ENCODE measurements around the gene DAPK1. TPM values are rescaled to one million over a fixed set of nuclear protein-coding genes. Genes with fewer than 3 reads are reported as not detected.
"Not testable (repeated sequence)": the region's sequence is repeated elsewhere in the genome, so short reads cannot be mapped to it uniquely, and the experiment has no call there.

DAPK1 gene
- total RNA-seq, 1 donor from 2014 or later: 10.2 TPM

DNA sequence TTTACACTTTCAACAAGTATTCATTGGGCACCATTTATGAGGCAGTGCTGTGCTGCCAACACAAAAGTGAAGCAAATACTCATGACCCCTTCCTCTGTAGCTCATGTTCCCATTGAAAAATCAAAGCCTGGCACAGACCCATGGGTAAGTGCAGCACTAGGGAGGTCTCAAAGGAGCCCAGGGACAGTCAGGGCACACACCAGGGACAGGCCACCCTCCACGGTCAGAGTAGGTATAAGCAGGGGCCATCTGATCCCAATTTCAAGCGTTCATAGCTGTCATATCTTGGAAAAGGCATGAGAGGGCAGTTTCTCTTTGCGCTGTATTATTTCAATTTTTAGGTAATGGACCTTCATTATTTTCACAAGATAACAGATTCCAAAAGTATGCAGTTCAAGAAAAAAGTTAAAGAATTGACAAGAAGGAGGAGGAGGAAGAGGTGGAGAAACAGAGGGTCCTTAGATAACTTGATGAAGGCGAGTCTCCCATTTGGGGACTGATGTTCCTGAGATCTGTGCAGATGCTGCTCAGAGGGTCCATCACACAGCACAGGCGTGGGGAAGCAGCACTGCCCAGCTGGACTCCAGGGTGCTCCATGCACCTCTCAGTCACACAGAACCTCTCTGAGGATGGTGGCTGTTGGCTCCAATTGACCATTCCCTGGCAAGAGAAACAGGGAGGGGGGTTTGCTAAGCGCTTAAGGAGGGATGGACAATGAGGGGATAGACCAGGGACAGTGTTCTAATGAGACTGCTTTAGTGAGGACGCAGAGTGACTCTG, 235.8 kb downstream of the DAPK1 start:
- DNase-seq (no peak), ATAC-seq (no peak)
- intact Hi-C loops (cut with micrococcal nuclease): no loop called here

DNA sequence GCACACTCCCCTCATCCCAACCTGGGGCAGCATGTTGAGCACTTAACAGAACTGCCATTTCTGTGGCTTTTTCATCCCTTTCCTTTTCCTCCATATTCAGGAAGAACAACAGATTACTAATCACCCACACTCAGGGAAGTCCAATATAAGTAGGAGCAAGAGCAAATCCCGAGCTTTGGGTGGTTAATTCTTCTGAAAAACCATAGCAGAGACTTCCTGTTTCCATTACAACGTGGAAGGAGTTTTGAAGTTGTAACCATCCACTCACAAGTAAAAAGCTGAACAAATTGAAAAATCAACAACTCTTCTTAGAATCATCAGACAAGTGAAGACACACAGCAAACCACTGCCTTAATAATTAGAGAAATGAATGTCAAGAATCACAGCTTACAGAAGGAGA, 236.4 kb downstream of the DAPK1 start:
- intact Hi-C loops (cut with micrococcal nuclease): no loop called here
- ATAC-seq: no peak
- DNase-seq: no peak

DNA sequence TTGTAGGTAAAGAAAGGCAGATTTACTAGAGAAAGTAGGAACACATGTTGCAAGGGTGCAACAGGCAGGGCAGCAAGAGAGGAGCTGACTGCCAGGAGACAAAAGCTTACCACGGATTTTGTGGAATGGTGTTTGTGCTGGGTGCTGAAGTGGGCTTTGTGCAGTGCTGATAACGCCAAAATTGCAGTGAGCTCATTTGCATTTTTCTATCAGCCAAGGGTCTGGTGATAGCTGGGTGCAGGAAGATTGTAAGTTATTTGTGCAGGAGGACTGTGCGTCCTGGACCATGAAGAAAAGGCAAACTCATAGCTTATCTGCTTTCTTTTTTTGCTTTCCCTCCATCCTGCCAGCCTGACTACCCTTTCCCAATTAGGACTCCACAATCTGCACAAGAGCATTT, 241.9 kb downstream of the DAPK1 start:
- DNase-seq: no peak
- intact Hi-C loops (cut with micrococcal nuclease): no loop called here
- ATAC-seq: no peak

DNA sequence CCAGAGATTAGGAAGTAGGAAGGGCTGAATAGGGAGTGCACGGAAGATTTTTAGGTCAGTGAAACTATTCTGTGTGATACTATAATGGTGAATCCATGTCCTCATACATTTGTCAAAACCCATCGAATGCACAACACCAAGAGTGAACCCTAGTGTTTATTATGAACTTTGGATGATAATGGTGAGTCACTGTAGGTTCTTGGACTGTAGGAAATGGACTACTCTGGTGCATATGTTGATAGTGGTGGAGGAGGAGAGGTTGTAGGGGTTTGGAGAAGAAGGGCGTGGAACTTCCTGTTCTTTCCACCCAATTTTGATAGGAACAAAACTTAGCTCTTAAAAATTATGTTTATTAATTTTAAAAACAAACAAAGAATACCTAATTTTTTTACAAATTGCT, 242.5 kb downstream of the DAPK1 start:
- intact Hi-C loops (cut with micrococcal nuclease): no loop called here
- DNase-seq: no peak
- ATAC-seq: no peak

DNA sequence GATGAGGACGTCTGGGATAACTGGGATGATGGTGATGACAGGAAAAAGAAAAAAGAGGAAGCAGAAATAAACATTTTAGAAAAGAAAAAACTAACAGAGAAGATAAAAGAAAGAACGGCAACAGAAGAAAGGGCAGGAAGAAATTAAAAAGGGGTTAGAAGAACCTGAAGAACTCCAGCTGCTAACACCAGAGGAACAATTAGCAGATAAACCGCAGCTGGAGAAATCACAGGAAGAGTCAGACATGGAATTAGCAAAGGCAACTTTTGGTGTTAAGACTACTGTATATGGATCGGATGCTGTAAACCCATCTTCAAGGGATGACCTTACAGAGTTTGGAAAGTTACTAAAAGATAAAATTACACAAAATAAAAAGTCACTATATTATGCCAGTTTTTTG, 243.7 kb downstream of the DAPK1 start:
- intact Hi-C loops (cut with micrococcal nuclease): no loop called here
- ATAC-seq: no peak
- DNase-seq: no peak

DNA sequence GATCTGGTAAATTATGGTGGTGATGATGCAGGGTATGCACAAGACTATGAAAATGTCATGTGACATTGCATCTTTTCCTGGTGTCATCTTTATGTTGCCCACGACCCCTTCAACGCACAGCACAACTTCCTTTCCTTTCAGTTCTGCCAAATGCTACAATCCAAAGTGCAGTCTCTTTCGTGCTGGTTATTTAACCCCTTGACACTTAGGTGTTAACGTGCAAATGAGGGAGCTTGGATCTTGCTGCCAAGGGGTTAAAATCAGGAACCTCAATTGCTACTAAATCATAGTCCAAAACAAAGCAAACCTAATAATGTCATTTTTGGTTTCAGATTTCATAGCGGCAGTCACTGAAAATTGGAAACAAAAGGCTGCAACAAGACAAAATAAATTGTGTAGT, 244.2 kb downstream of the DAPK1 start:
- intact Hi-C loops (cut with micrococcal nuclease): no loop called here
- no peak for DNase-seq
- no peak for ATAC-seq

DNA sequence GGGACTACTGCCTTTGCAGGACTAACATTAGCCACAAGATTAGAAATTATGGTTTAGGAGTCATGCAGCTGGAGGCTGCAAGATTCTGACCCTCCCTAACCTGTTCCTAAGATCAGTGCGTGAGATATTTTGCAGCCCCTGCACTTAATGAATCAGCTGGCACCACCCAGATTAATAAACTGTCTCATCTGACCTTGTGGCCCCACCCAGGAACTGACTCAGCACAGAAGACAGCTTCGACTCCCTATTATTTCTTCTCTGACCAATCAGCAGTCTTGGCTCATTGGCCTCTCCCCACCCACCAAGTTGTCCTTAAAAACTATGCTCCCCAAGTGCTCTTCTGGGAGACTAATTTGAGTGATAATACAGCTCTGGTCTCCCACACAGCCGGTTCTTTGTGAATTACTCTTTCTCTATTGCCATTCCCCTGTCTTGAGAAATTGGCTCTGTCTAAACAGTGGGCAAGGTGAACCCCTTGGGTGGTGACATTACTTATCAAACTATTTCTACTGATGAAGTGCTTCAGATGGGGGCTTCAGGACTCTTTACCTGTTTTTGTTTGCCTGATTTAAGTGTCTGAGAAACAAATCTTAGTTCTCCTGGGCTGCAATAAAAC, 245.3 kb downstream of the DAPK1 start:
- no peak for DNase-seq
- no peak for ATAC-seq
- intact Hi-C loops (cut with micrococcal nuclease): no loop called here

DNA sequence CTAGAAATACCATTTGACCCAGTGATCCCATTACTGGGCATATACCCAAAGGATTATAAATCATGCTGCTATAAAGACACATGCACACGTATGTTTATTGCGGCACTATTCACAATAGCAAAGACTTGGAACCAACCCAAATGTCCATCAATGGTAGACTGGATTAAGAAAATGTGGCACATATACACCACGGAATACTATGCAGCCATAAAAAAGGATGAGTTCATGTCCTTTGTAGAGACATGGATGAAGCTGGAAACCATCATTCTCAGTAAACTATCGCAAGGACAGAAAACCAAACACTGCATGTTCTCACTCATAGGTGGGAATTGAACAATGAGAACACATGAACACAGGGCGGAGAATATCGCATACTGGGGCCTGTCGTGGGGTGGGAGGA, 246.6 kb downstream of the DAPK1 start:
- ATAC-seq; intact Hi-C loops (cut with micrococcal nuclease); DNase-seq: not testable (repeated sequence)

DNA sequence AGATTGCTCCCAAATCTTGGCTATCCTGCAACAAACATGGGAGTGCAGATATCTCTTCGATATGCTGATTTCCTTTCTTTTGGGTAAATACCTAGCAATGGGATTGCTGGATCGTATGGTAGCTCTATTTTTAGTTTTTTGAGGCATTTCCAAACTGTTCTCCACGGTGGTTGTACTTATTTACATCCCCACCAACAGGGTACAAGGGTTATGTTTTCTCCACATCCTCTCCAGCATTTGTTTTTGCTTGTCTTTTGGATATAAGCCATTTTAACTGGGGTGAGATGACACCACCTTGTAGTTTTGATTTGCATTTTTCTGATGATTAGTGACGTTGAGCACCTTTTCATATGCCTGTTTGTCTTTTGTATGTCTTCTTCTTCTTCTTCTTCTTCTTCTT, 248.5 kb downstream of the DAPK1 start:
- no peak for ATAC-seq
- intact Hi-C loops (cut with micrococcal nuclease): no loop called here
- DNase-seq: no peak

DNA sequence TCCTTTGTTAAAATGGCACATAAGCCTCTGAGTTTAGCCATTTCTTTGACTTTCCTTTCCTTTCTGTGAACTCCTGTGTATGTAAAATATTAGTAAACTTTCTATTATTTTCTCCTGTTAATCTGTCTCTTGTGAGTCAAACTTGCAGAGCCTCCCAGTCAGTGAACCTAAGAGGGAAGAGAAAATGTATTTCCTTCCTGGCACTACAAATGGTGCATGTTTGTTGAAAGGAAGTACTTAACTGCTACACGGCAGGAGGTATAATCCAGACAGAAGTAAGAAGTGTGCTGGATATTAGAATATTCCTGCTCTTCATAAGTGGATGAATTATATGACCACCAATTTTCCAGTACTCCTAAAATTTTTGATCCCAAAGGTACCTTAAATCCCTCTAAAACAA, 251.2 kb downstream of the DAPK1 start:
- ATAC-seq: no peak
- intact Hi-C loops (cut with micrococcal nuclease): no loop called here
- no peak for DNase-seq

DNA sequence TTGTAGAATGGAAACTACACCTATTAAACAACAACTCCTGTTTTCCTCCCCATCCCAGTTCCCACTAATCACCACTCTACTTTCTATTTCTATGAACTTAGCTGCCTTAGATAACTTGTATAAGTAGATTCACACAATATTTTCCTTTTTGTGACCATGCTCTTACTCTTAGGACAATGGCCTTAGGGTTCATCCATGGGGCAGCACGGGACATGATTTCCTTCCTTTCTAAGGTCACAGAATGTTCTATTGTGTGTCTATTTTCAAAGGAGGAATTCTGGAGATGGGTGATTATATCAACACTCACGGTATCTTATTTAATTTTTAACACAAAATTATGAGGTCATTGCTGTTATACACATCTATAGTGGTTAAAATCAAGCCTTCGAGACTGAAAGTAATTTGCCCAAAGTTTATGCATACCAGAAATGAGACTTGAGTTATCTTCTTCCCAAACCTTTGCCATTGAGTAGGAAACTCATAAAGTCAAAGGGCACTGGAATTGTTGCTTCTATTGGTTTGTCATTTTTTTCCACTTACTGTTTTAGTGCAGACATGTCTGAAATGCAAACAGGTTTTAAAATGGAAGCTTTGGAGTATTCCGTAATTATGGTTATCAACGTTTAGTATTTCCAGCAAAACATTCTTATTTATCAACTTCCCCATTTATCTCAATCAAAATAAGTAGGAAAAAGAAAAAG, 251.8 kb downstream of the DAPK1 start:
- intact Hi-C loops (cut with micrococcal nuclease): no loop called here
- DNase-seq (no peak), ATAC-seq (peak; percentile 57)

DNA sequence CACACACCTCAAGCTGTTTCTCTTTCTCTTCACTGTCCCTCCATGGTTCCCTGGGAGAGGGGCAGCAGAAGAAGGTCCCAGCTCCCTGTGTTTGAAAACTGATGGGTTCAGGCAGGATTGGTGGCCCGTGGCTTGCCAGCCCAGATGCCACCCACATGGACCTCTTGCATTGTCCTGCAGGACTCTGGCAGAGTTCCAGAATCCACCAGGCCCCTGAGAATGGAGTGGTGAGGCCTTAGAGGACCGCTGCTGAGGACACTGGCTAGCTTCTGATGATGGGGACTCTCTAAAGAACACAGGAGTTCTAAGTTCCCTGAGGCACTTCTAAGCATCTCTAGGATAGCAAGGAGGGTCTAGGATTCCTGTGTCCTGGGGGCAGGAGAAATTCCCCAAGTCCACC, 253.1 kb downstream of the DAPK1 start:
- DNase-seq (no peak), ATAC-seq (no peak)
- intact Hi-C loops (cut with micrococcal nuclease): no loop called here

DNA sequence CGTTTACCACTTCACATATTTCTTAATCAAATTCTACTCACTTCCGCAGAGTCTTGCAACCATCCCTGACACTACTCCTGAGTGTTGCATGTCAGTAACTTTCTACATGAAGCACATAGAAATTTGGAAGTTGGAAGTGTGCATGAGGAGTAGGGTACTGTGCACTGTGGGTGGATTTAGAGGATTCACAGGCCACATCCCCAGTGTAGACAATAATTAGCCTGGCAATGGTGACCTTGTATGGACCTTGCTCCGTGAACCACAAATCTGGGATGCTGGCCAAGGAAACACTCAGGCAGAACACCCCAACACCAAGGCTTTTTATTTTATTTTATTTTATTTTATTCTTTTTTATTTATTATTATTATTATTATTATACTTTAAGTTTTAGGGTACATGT, 253.8 kb downstream of the DAPK1 start:
- no peak for DNase-seq
- no peak for ATAC-seq
- intact Hi-C loops (cut with micrococcal nuclease): no loop called here

DNA sequence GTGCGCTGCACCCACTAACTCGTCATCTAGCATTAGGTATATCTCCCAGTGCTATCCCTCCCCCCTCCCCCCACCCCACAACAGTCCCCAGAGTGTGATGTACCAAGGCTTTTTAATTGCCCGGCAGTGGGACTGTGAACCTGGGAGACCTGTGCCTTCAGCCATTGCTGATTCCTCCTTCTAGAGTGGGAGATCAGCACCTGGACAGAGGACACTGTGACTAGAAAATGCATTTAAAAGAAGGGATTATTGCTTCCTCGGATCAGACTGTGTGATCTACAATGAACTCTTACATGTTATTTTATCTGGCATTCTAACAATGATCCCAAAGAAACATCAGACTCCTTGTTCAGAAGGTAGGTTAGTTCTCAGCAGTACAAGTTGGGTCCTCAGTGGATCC, 254.2 kb downstream of the DAPK1 start:
- DNase-seq: no peak
- intact Hi-C loops (cut with micrococcal nuclease): no loop called here
- no peak for ATAC-seq

DNA sequence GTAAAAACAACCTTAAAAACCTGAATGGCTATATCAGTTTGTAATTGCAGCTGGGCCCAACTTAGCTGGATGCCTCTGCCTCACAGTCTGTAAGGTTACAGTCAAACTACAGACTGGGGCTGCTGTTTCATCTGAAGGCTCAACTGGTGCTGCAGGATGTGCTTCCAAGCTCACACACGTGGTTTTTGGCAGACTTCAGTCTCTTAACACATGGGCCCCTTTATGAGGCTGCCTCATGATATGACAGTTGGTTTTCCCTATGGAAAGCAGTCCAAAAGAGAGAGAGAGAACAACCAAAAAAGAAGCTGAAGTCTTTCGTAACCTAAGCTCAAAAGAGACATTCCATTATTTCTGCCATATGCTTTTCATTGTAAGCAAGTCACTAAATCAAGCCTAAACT, 255.6 kb downstream of the DAPK1 start:
- ATAC-seq: no peak
- intact Hi-C loops (cut with micrococcal nuclease): no loop called here

More for the DNA sequence above, 255.6 kb downstream of the DAPK1 start:
- DNase-seq: no peak

Other genes with a start within 250 kb of the DAPK1 start
- gene CTSL, start 228.3 kb downstream of the DAPK1 start, total RNA-seq: 135 TPM

All from left ventricle myocardium superior (tissue), 1 donor.